ENCODE data around the gene SPX.

DNA sequence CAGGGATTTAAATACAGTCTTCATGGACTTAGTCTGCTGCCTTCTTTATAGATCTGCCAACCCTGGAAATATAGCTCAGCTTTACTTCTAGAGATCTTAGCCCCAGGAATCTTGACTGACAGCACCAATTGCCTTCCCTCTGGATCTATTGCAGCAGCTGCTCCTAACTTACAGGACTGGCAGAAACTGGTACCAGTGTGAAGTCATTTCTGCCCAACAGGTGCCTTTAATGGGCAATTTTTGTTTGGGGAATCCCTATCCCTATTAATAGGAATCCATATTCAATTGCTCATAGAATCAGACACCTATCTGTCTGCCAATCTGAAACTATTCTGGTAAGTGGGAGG, 27.2 kb downstream of the SPX start:
- TF ChIP-seq, protein P1, sequence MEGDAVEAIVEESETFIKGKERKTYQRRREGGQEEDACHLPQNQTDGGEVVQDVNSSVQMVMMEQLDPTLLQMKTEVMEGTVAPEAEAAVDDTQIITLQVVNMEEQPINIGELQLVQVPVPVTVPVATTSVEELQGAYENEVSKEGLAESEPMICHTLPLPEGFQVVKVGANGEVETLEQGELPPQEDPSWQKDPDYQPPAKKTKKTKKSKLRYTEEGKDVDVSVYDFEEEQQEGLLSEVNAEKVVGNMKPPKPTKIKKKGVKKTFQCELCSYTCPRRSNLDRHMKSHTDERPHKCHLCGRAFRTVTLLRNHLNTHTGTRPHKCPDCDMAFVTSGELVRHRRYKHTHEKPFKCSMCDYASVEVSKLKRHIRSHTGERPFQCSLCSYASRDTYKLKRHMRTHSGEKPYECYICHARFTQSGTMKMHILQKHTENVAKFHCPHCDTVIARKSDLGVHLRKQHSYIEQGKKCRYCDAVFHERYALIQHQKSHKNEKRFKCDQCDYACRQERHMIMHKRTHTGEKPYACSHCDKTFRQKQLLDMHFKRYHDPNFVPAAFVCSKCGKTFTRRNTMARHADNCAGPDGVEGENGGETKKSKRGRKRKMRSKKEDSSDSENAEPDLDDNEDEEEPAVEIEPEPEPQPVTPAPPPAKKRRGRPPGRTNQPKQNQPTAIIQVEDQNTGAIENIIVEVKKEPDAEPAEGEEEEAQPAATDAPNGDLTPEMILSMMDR (IDR thresholded peaks at IDR 0.05) = no peak
- no peak for TF ChIP-seq EP300 (IDR thresholded peaks at IDR 0.05)

Measured in tibial nerve (tissue), 4 donors.